Memory B cell (primary cell): Measurements from ENCODE around the gene FDX2.

Experiments
- ATAC-seq: fragments of 150-1000 bp; cut with Tn5 transposase; 2 replicates; pipeline ENCODE4 v1.10.0; 2021; ENCODE audit warnings: low read depth, mild to moderate bottlenecking, moderate library complexity
- DNase-seq, 2 donors: peaks; one replicate each; pipeline ENCODE4 v3.0.0; 2022; ENCODE audit warnings: low spot score in 2 of 2
- H3K27ac Mint-ChIP-seq: one replicate; pipeline ENCODE4 v1.8.0; 2022; ENCODE audit warnings: mild to moderate bottlenecking, moderate library complexity, mixed read lengths
- H3K27me3 Mint-ChIP-seq: one replicate; pipeline ENCODE4 v1.8.0; 2022; ENCODE audit warnings: mixed read lengths
- H3K36me3 Mint-ChIP-seq: one replicate; pipeline ENCODE4 v1.8.0; 2022; ENCODE audit warnings: mild to moderate bottlenecking, mixed read lengths
- H3K4me1 Mint-ChIP-seq: one replicate; pipeline ENCODE4 v1.8.0; 2022; ENCODE audit warnings: mixed read lengths
- H3K4me3 Mint-ChIP-seq: one replicate; pipeline ENCODE4 v1.8.0; 2022; ENCODE audit warnings: mild to moderate bottlenecking, moderate library complexity, mixed read lengths
- H3K9me3 Mint-ChIP-seq: one replicate; pipeline ENCODE4 v1.8.0; 2022; ENCODE audit warnings: mixed read lengths

Gene FDX2

GRCh38 chr19:10321874-10322835, 6.3 kb upstream of the FDX2 start:
- Mint-ChIP-seq H3K27ac (no peak overlapping the region), H3K4me3 (no peak overlapping the region), H3K36me3 (peaks cover 9% of the 10 kb centered on the region), H3K9me3 (no peaks in the 10 kb centered on the region), H3K27me3 (no peaks in the 10 kb centered on the region), H3K4me1 (peaks cover 3% of the 10 kb centered on the region)
- DNase-seq (no peak), ATAC-seq (no peak)

GRCh38 chr19:10321417-10321797, 5.6 kb upstream of the FDX2 start:
- peaks cover 9% of the 10 kb centered on the region for H3K36me3 Mint-ChIP-seq
- ATAC-seq (no peak), DNase-seq (no peak)
- H3K27me3 Mint-ChIP-seq: no peaks in the 10 kb centered on the region
- no peak overlapping the region for H3K27ac Mint-ChIP-seq
- H3K4me3 Mint-ChIP-seq: no peak overlapping the region
- H3K9me3 Mint-ChIP-seq: no peaks in the 10 kb centered on the region
- H3K4me1 Mint-ChIP-seq: peaks cover 3% of the 10 kb centered on the region

- no peak for ATAC-seq
- peaks cover 10% of the 10 kb centered on the region for H3K36me3 Mint-ChIP-seq
- H3K4me1 Mint-ChIP-seq: peaks cover 9% of the 10 kb centered on the region
- H3K27ac Mint-ChIP-seq: no peak overlapping the region
- H3K4me3 Mint-ChIP-seq: no peak overlapping the region
- no peaks in the 10 kb centered on the region for H3K27me3 Mint-ChIP-seq
- H3K9me3 Mint-ChIP-seq: no peaks in the 10 kb centered on the region
- no peak for DNase-seq
Observed at GRCh38 chr19:10320602-10321416, 5.0 kb upstream of the FDX2 start.

DNA sequence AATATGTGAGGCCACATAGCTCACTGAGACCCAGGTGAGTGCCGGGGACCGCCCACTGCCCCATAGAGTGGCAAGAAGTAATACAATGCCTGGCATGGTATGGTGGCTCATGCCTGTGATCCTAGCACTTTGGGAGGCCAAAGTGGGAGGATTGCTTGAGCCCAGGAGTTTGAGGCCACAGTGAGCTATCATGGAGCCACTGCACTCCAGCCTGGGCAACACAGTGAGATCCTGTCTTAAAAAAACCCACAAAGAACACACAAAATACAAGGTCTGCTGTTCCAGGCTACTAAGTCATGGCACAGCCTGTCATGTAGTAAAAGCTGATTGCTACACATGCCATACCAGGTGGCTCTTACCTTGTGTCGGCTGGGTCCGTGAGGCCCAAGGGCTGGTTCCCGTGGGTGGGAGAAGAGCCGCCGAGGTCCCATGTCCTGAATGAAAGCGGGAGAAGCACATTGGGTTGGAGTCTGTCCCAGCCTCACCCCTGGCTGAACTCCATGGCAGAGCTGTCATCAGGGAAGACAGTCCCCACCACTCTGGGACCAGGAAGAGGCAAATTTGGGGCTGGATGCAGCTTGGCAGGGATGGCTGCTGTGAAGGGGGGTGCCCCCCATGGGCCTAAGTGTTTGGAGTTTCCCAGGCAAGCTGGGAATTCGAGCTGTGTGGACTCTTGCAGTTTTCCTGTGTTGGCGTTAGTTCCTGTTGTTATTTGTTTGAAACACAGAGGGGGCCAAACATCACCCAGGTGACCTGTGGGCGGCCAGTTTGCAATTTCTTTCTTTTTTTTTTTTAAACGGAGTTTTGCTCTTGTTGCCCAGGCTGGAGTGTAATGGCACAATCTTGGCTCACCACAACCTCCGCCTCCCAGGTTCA, 3.2 kb upstream of the FDX2 start:
- Mint-ChIP-seq H3K4me1 (peaks cover 20% of the 10 kb centered on the region), H3K4me3 (no peak overlapping the region), H3K9me3 (no peaks in the 10 kb centered on the region), H3K27ac (no peak overlapping the region), H3K27me3 (no peaks in the 10 kb centered on the region), H3K36me3 (peaks cover 10% of the 10 kb centered on the region)
- ATAC-seq: no peak
- no peak for DNase-seq

DNA sequence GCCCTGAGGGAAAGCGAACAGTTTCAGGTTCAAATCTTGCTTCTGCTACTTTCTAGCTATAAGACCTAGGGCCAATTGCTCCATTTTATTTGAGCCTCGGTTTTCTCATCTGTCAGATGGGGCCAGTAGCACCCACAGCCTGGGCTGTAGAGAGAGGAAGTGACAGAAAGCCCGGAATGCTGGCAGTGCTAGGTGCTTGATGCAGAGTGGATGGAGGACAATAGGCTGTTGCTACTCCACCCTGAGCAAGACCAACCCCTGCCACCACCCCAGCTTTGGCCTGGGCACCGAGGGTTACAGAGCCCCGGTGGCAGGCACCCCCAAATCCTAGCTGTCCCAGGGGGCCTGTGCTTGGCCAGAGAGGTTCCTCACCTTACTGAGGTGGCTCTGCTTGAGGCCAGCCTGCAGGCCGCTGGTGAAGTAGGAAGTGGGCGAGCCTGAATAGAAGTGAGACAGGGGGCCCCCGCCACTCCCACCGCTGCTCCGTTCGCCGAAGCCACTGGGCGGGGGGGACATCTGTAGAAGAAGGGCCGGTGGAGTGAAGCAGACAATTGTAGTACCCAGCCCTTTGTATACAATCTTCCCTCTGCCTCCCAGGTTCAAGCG, 2.1 kb upstream of the FDX2 start:
- no peak for ATAC-seq
- Mint-ChIP-seq H3K4me3 (no peak overlapping the region), H3K36me3 (peaks cover 14% of the 10 kb centered on the region), H3K9me3 (no peaks in the 10 kb centered on the region), H3K4me1 (peaks cover 20% of the 10 kb centered on the region), H3K27me3 (no peaks in the 10 kb centered on the region), H3K27ac (no peak overlapping the region)
- DNase-seq: no peak

- H3K27me3 Mint-ChIP-seq: no peaks in the 10 kb centered on the region
- no peak for ATAC-seq
- H3K27ac Mint-ChIP-seq: no peak overlapping the region
- H3K9me3 Mint-ChIP-seq: no peaks in the 10 kb centered on the region
- peaks cover 20% of the 10 kb centered on the region for H3K4me1 Mint-ChIP-seq
- H3K36me3 Mint-ChIP-seq: peaks cover 15% of the 10 kb centered on the region
- DNase-seq: no peak
- no peak overlapping the region for H3K4me3 Mint-ChIP-seq
Observed at GRCh38 chr19:10317045-10317856, 1.4 kb upstream of the FDX2 start.

GRCh38 chr19:10316229-10317044, 622 bp upstream of the FDX2 start:
- no peaks in the 10 kb centered on the region for H3K27me3 Mint-ChIP-seq
- DNase-seq (no peak), ATAC-seq (no peak)
- peaks cover 16% of the 10 kb centered on the region for H3K4me1 Mint-ChIP-seq
- H3K27ac Mint-ChIP-seq: peak overlapping the region; percentile 78
- H3K4me3 Mint-ChIP-seq: peak overlapping the region; percentile 76
- H3K9me3 Mint-ChIP-seq: no peaks in the 10 kb centered on the region
- peaks cover 12% of the 10 kb centered on the region for H3K36me3 Mint-ChIP-seq

DNA sequence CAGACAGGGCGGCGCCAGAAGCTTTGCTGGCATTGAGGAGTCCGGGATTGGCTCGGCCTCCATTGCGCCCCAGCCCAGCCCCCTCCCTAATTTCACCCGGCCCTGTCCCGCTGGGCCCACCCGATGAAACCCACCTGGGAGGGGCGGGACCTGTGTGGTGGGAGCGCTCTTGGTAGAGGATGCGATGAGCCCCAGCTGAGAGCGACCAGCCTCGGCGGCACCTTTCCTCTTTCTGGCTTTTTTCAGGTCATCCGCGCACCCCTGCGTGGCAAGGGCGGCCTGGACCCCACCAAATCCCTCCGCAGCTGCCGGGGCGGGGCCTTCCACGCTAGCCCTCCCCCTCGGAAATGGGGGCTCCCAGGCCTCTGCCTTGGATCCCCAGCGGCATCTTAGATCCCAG, 6.4 kb downstream of the FDX2 start, which contains the start of gene ZGLP1:
Gene ZGLP1, minus strand, starts transcription at position 393 of the 400 bp plus-strand sequence.
- Mint-ChIP-seq H3K36me3 (peaks cover 14% of the 10 kb centered on the region), H3K27ac (no peak within 1 kb of the TSS), H3K9me3 (no peaks in the 10 kb centered on the region), H3K4me3 (no peak within 1 kb of the TSS), H3K4me1 (peaks cover 3% of the 10 kb centered on the region), H3K27me3 (no peaks in the 10 kb centered on the region)
- DNase-seq (no peak), ATAC-seq (no peak)

GRCh38 chr19:10306327-10306726, 9.5 kb downstream of the FDX2 start:
- no peaks in the 10 kb centered on the region for H3K4me1 Mint-ChIP-seq
- H3K36me3 Mint-ChIP-seq: peaks cover 8% of the 10 kb centered on the region
- no peaks in the 10 kb centered on the region for H3K9me3 Mint-ChIP-seq
- H3K27me3 Mint-ChIP-seq: no peaks in the 10 kb centered on the region
- ATAC-seq (no peak), DNase-seq (no peak)
- no peak overlapping the region for H3K27ac Mint-ChIP-seq
- no peak overlapping the region for H3K4me3 Mint-ChIP-seq

DNA sequence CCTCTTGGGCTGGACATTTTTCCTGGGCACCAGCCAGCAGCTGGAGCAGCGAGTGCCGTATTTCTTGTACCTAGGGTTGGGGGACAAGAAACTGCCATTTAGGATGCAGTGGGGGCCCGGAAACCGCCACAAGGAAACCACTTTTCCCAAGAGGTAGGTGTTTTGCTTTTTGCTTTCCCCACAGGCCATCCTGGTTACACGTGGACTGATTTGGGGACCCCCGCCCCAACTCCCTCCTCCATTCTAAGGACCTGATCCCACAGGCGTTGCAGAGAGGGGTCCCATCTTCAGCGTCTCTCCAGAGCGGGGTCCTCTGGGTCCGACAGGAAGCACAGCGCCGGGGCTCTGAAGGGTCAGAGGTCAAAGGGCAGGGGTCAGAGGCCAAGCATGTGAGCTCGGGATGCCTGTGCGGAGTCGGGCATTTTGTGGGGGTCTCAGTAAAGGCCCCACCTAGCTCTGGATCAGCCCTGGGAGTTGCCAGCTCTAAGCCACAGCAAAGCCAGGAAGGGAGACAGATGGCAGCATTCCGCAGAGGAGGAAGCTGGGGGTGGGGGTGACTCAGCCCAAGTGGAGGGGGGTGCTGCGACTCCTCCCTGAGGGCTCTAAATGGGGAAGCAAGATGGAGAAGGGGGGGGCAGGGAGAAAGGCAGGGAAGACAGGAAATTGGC, 10.5 kb downstream of the FDX2 start:
- Mint-ChIP-seq H3K27ac (no peak overlapping the region), H3K36me3 (peaks cover 6% of the 10 kb centered on the region), H3K27me3 (no peaks in the 10 kb centered on the region), H3K9me3 (no peaks in the 10 kb centered on the region), H3K4me1 (no peaks in the 10 kb centered on the region), H3K4me3 (no peak overlapping the region)
- DNase-seq: no peak
- ATAC-seq: no peak

- peaks cover 4% of the 10 kb centered on the region for H3K27me3 Mint-ChIP-seq
- DNase-seq (no peak), ATAC-seq (no peak)
- H3K9me3 Mint-ChIP-seq: no peaks in the 10 kb centered on the region
- no peak overlapping the region for H3K27ac Mint-ChIP-seq
- peaks cover 5% of the 10 kb centered on the region for H3K4me1 Mint-ChIP-seq
- H3K36me3 Mint-ChIP-seq: no peaks in the 10 kb centered on the region
- no peak overlapping the region for H3K4me3 Mint-ChIP-seq
Observed at GRCh38 chr19:10299545-10300458, 16.0 kb downstream of the FDX2 start.
